Breast epithelium (tissue), 4 donors: Measurements from ENCODE around the gene ATP11C. TPM values are rescaled to one million over a fixed set of nuclear protein-coding genes. Genes with fewer than 3 reads are reported as not detected.
A peak's percentile ranks its signal among the peaks of the same experiment; 100 is the strongest.
"Not testable (repeated sequence)": the region's sequence is repeated elsewhere in the genome, so short reads cannot be mapped to it uniquely, and the experiment has no call there.

Experiments used
- DNase-seq, 2 donors: peaks; one replicate each; pipeline ENCODE4 v3.0.0-alpha.2; 2019; ENCODE audit warnings: low spot score in 2 of 2
- H3K27ac ChIP-seq, 2 donors: fragments of 200-600 bp; sonication (generic) in 1 of 2; one replicate each; pipeline ENCODE4 v1.5.1; 2016 to 2019; ENCODE audit warnings: mild to moderate bottlenecking in 1 of 2
- H3K27me3 ChIP-seq, 2 donors: fragments of 200-600 bp; sonication (generic) in 1 of 2; one replicate each; pipeline versions ENCODE4 v1.5.1 to v1.6.0; 2017 to 2019; ENCODE audit warnings: control low read depth in 1 of 2, mild to moderate bottlenecking in 1 of 2
- H3K36me3 ChIP-seq: fragments of 200-600 bp; one replicate; pipeline ENCODE4 v1.5.1; 2019
- H3K4me1 ChIP-seq, 2 donors: fragments of 200-600 bp; sonication (generic); one replicate each; pipeline ENCODE4 v1.5.1; 2016 to 2019; ENCODE audit warnings: control low read depth in 1 of 2
- H3K4me3 ChIP-seq, 3 donors: fragments of 200-600 bp; sonication (generic); 1 replicate in 2 of 3; 2 replicates in 1 of 3; pipeline ENCODE4 v1.5.1; 2016 to 2019; ENCODE audit warnings: mild to moderate bottlenecking in 3 of 3, moderate library complexity in 2 of 3
- H3K9me3 ChIP-seq, 2 donors: fragments of 200-600 bp; sonication (generic) in 1 of 2; one replicate each; pipeline ENCODE4 v1.5.1; 2016 to 2019; ENCODE audit warnings: control low read depth in 1 of 2
- CTCF ChIP-seq, 3 donors: fragments of 450-650 bp; IDR thresholded peaks; one replicate each; pipeline ENCODE4 v1.5.1; 2016 to 2017; ENCODE audit warnings: antibody characterized with exemption in 3 of 3, mild to moderate bottlenecking in 3 of 3, moderate library complexity in 3 of 3
- POLR2A ChIP-seq: fragments of 450-650 bp; IDR thresholded peaks from one replicate; pipeline ENCODE4 v1.6.1; 2016; ENCODE audit warnings: antibody characterized with exemption, mild to moderate bottlenecking, moderate library complexity
- POLR2AphosphoS5 ChIP-seq, 3 donors: sonication (generic); formaldehyde crosslinking; IDR thresholded peaks; one replicate each; pipeline ENCODE4 v1.6.1; 2017; ENCODE audit warnings: antibody characterized with exemption in 3 of 3
- intact Hi-C: fragments of 100-400 bp; cut with DNase I; formaldehyde crosslinking; loops from one replicate; pipeline ENCODE4 v1.15.1; 2023; ENCODE audit warnings: low total_unique reads
- total RNA-seq, 3 donors: library from RNA; depleted of rRNA; stranded (reverse); fragments of >200 nt; gene quantifications; one replicate each; pipeline ENCODE4 v1.1.0, GENCODE V29; 2016

Gene ATP11C
- total RNA-seq, 3 donors from 2014 or later, result 32.5 to 42.4 (median 34.1) TPM

- intact Hi-C loops, result no loop called here
- no peak for DNase-seq
- Histone ChIP-seq H3K4me3 (peak overlapping the region in 1 of 3 donors; percentile 30), H3K9me3 (no peaks in the 10 kb centered on the region), H3K27me3 (peaks cover 0 to 34% of the 10 kb centered on the region in 2 donors), H3K36me3 (no peaks in the 10 kb centered on the region), H3K27ac (no peak overlapping the region), H3K4me1 (no peaks in the 10 kb centered on the region)
- TF ChIP-seq POLR2AphosphoS5 (IDR thresholded peaks at IDR 0.05), result no peak
Measured at GRCh38 chrX:139971394-139971749, 38.5 kb upstream of the ATP11C start.

DNA sequence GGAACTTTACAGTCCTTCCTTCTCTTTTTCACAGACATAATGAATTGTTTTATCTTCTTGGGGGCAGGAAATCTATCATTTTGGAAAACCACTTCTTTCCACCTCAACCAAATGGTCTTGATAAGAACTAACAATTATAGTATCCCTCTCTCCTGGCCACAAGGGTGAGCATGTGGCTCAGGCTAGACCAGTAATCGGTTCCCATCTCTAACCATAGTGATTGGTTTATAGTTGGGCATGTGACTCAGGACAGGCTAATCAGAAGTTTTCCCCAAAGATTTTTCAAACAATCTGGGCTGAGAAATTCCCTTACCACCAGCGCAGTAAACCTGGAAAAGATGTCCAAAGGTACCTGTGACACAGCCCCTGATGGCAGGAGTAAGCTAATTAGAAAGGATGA lies 36.4 kb upstream of the ATP11C start:
- intact Hi-C loops, result no loop called here
- TF ChIP-seq POLR2AphosphoS5 (IDR thresholded peaks at IDR 0.05) (no peak), POLR2A (no peak), CTCF (IDR thresholded peaks at IDR 0.05) (no peak)

DNA sequence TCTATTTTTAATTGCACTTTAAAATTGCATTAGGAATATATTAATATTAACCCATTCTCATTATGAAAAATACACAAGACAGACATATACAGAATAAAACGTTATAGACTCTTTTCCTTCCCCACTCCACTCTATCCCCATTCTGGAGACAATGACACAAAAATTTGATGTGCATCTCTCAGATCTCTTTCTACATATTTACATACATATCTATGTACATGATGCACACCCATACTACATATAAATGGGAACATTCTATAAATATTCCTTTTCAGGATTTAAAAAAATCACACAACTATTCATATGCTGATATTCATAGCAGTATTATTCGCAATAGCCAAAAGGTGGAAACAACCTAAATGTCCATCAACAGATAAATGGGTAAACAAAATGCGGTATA lies 34.9 kb upstream of the ATP11C start:
- peaks cover 0 to 6% of the 10 kb centered on the region in 2 donors for H3K9me3 ChIP-seq
- TF ChIP-seq POLR2AphosphoS5 (IDR thresholded peaks at IDR 0.05) (no peak), POLR2A (no peak), CTCF (IDR thresholded peaks at IDR 0.05) (no peak)
- no peaks in the 10 kb centered on the region for H3K4me1 ChIP-seq
- intact Hi-C loops, result no loop called here
- peaks cover 0 to 29% of the 10 kb centered on the region in 2 donors for H3K27me3 ChIP-seq
- H3K36me3 ChIP-seq, result no peaks in the 10 kb centered on the region
- no peak overlapping the region for H3K27ac ChIP-seq
- H3K4me3 ChIP-seq, result no peak overlapping the region
- DNase-seq, result no peak

More for the DNA sequence above, 36.4 kb upstream of the ATP11C start:
- H3K27ac ChIP-seq, result no peak overlapping the region
- peaks cover 0 to 34% of the 10 kb centered on the region in 2 donors for H3K27me3 ChIP-seq
- H3K9me3 ChIP-seq, result no peaks in the 10 kb centered on the region
- no peak overlapping the region for H3K4me3 ChIP-seq
- no peaks in the 10 kb centered on the region for H3K4me1 ChIP-seq
- no peak for DNase-seq
- H3K36me3 ChIP-seq, result no peaks in the 10 kb centered on the region

- H3K27me3 ChIP-seq, result peaks cover 0 to 29% of the 10 kb centered on the region in 2 donors
- no peak for TF ChIP-seq POLR2A
- no peak for TF ChIP-seq CTCF (IDR thresholded peaks at IDR 0.05)
- TF ChIP-seq POLR2AphosphoS5 (IDR thresholded peaks at IDR 0.05), result no peak
- intact Hi-C loops, result no loop called here
- no peak for DNase-seq
- no peak overlapping the region for H3K4me3 ChIP-seq
- H3K27ac ChIP-seq, result no peak overlapping the region
- peaks cover 0 to 6% of the 10 kb centered on the region in 2 donors for H3K9me3 ChIP-seq
- H3K36me3 ChIP-seq, result no peaks in the 10 kb centered on the region
- no peaks in the 10 kb centered on the region for H3K4me1 ChIP-seq
Measured at GRCh38 chrX:139967300-139967699, 34.4 kb upstream of the ATP11C start.

DNA sequence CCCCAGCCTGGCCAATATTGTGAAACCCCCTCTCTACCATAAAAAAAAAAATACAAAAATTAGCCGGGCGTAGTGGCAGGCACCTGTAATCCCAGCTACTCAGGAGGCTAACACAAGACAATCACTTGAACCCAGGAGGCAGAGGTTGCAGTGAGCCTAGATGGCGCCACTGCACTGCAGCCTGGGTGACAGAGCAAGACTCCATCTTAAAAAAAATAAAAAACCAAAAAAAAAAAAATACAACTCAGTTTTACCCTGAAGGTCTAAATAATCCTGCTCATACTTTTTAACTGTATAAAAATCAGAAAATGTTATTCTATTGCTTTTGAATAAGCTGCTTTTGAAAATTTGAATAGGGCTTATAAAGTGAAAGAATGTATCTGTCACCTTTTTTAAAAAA lies 33.3 kb upstream of the ATP11C start:
- H3K4me1 ChIP-seq, H3K9me3 ChIP-seq, DNase-seq, intact Hi-C loops, H3K36me3 ChIP-seq, H3K4me3 ChIP-seq, H3K27ac ChIP-seq: not testable (repeated sequence)
- H3K27me3 ChIP-seq, result peaks cover 0 to 24% of the 10 kb centered on the region in 2 donors

DNA sequence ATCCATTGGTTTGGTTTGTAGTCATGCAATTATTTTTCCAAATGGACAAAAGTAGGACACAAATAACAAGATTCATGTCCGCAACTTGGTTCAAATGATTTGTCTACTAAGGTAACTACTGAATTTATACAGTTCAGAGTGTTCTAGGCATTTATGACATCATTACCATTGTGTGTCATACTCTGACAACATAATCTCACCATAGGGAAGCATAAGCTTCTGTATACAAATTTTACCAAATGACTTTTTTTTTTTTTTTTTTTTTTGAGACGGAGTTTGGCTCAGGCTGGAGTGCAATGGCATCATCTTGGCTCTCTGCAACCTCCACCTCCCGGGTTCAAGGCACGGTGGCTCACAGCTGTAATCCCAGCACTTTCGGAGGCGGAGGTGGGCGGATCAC lies 32.6 kb upstream of the ATP11C start, which contains the start of gene CXorf66:
CXorf66 (minus strand) TSS at position 101 of the 400 bp plus-strand sequence; CDS start at position 76, 25 bp downstream.
- peaks cover 0 to 6% of the 10 kb centered on the region in 2 donors for H3K9me3 ChIP-seq
- H3K4me1 ChIP-seq, result no peaks in the 10 kb centered on the region
- intact Hi-C loops, result no loop called here
- no peak within 1 kb of the TSS for H3K4me3 ChIP-seq
- no peak for DNase-seq
- H3K36me3 ChIP-seq, result no peaks in the 10 kb centered on the region
- H3K27me3 ChIP-seq, result peaks cover 0 to 20% of the 10 kb centered on the region in 2 donors
- TF ChIP-seq CTCF (IDR thresholded peaks at IDR 0.05) (no peak), POLR2AphosphoS5 (IDR thresholded peaks at IDR 0.05) (no peak), POLR2A (no peak)
- no peak within 1 kb of the TSS for H3K27ac ChIP-seq

GRCh38 chrX:139961091-139961490 lies 28.2 kb upstream of the ATP11C start:
- H3K9me3 ChIP-seq, intact Hi-C loops, H3K4me3 ChIP-seq, H3K36me3 ChIP-seq, H3K4me1 ChIP-seq, DNase-seq, H3K27ac ChIP-seq: not testable (repeated sequence)
- peaks cover 0 to 20% of the 10 kb centered on the region in 2 donors for H3K27me3 ChIP-seq
